SK-N-SH (cell line): ENCODE measurements around the gene ZNF519. TPM values are rescaled to one million over a fixed set of nuclear protein-coding genes. Genes with fewer than 3 reads are reported as not detected.

Experiments
- CTCF ChIA-PET: fragments of 300-600, 350-600 bp; formaldehyde crosslinking; extraction: SDS; loops from one replicate; lab custom pipeline; 2021; lab: Yijun Ruan, JAX
- POLR2A ChIA-PET: fragments of 350-600 bp; sonication (Branson Sonifier 250); formaldehyde crosslinking; extraction: SDS; loops from one replicate; lab custom pipeline; 2020; ENCODE audit warnings: antibody characterized with exemption, inconsistent platforms; lab: Yijun Ruan, JAX
- DNase-seq: peaks from one replicate; pipeline ENCODE4 v3.0.0; 2012
- H2AFZ ChIP-seq: fragments of 200-600 bp; sonication (generic); 2 replicates; pipeline ENCODE4 v1.8.1; 2016; ENCODE audit warnings: antibody characterized with exemption, mild to moderate bottlenecking, low read depth
- H3F3A ChIP-seq: fragments of 200-600 bp; sonication (generic); replicated peaks from 2 replicates; pipeline ENCODE3; 2016; ENCODE audit warnings: antibody characterized with exemption, mild to moderate bottlenecking; ENCODE audit not compliant: insufficient read depth
- H3K27ac ChIP-seq, 2 experiments: fragments of 200-500 bp in 1 of 2; fragments of 200-600 bp in 1 of 2; sonication (Bioruptor generic) in 1 of 2; sonication (generic), shearing (Covaris generic) in 1 of 2; 2 replicates each; pipeline versions ENCODE4 v1.5.1 to v1.6.1; 2014 to 2016; ENCODE audit warnings: low read depth in 2 of 2, inconsistent platforms in 1 of 2, low read length in 1 of 2, mild to moderate bottlenecking in 1 of 2, mixed read lengths in 1 of 2
- H3K27me3 ChIP-seq: fragments of 200-600 bp; sonication (generic), shearing (Covaris generic); 2 replicates; pipeline ENCODE4 v1.6.1; 2016; ENCODE audit warnings: mixed run types; ENCODE audit not compliant: insufficient read depth
- H3K36me3 ChIP-seq, 2 experiments: fragments of 200-500 bp in 1 of 2; fragments of 200-600 bp in 1 of 2; sonication (Bioruptor generic) in 1 of 2; sonication (generic) in 1 of 2; replicated peaks in 1 of 2; 2 replicates each; pipeline versions ENCODE3 to v1.5.1; 2014 to 2016; ENCODE audit warnings: low read length in 1 of 2, mild to moderate bottlenecking in 1 of 2; ENCODE audit not compliant: insufficient read depth in 2 of 2, control insufficient read depth in 1 of 2
- H3K4me1 ChIP-seq, 2 experiments: fragments of 200-500 bp in 1 of 2; fragments of 200-600 bp in 1 of 2; sonication (Bioruptor generic) in 1 of 2; sonication (generic), shearing (Covaris generic) in 1 of 2; 2 replicates each; pipeline versions ENCODE4 v1.5.1 to v1.6.1; 2014 to 2016; ENCODE audit warnings: low read depth in 1 of 2, low read length in 1 of 2, mixed run types in 1 of 2; ENCODE audit not compliant: insufficient read depth in 2 of 2, control insufficient read depth in 1 of 2
- H3K4me2 ChIP-seq: fragments of 200-600 bp; sonication (generic), shearing (Covaris generic); 2 replicates; pipeline ENCODE4 v1.6.1; 2017; ENCODE audit warnings: mixed run types
- H3K4me3 ChIP-seq, 2 experiments: fragments of 200-500 bp in 1 of 2; fragments of 200-600 bp in 1 of 2; sonication (Bioruptor generic) in 1 of 2; sonication (generic), shearing (Covaris generic) in 1 of 2; 2 replicates each; pipeline versions ENCODE4 v1.5.1 to v1.8.1; 2014 to 2016; ENCODE audit warnings: low read depth in 2 of 2, inconsistent platforms in 1 of 2, low read length in 1 of 2, mild to moderate bottlenecking in 1 of 2, mixed read lengths in 1 of 2, moderate library complexity in 1 of 2
- H3K79me2 ChIP-seq: fragments of 200-600 bp; sonication (generic); 2 replicates; pipeline ENCODE4 v1.8.1; 2017; ENCODE audit warnings: mild to moderate bottlenecking; ENCODE audit not compliant: insufficient read depth
- H3K9ac ChIP-seq: fragments of 200-600 bp; sonication (generic); 2 replicates; pipeline ENCODE4 v1.6.1; 2017; ENCODE audit warnings: mixed run types
- H3K9me2 ChIP-seq: fragments of 200-600 bp; sonication (generic); 2 replicates; pipeline ENCODE4 v1.6.1; 2017; ENCODE audit warnings: mixed run types
- H3K9me3 ChIP-seq: fragments of 200-600 bp; sonication (generic); 2 replicates; pipeline ENCODE4 v1.6.1; 2017; ENCODE audit warnings: mixed run types, mild to moderate bottlenecking, moderate library complexity
- H4K20me1 ChIP-seq: fragments of 200-600 bp; sonication (generic); 2 replicates; pipeline ENCODE4 v1.6.1; 2017; ENCODE audit warnings: mild to moderate bottlenecking, mixed run types; ENCODE audit not compliant: insufficient read depth
- CHD2 ChIP-seq: fragments of 150-350 bp; IDR thresholded peaks from 2 replicates; pipeline ENCODE4 v1.6.1; 2018; ENCODE audit warnings: low read length; ENCODE audit not compliant: partially characterized antibody
- ELF1 ChIP-seq: IDR thresholded peaks from 2 replicates; pipeline ENCODE4 v1.4.0; 2012
- EP300 ChIP-seq, 2 experiments: IDR thresholded peaks; 2 replicates each; pipeline versions ENCODE4 v1.4.0 to v1.6.1; 2012; ENCODE audit warnings: borderline replicate concordance in 1 of 2, low read depth in 1 of 2, low read length in 1 of 2
- EZH2phosphoT487 ChIP-seq: fragments of 200-600 bp; sonication (generic); IDR thresholded peaks from 2 replicates; pipeline ENCODE4 v1.6.1; 2017; ENCODE audit warnings: low read depth, mixed run types, mild to moderate bottlenecking, antibody characterized with exemption, moderate library complexity, borderline replicate concordance
- FOXM1 ChIP-seq: IDR thresholded peaks from 2 replicates; pipeline ENCODE4 v1.4.0; 2012; ENCODE audit warnings: low read depth, mild to moderate bottlenecking
- GABPA ChIP-seq: IDR thresholded peaks from 2 replicates; pipeline ENCODE4 v1.4.0; 2012; ENCODE audit warnings: low read depth, mild to moderate bottlenecking
- JUND ChIP-seq: IDR thresholded peaks from 2 replicates; pipeline ENCODE4 v1.4.0; 2012
- RAD21 ChIP-seq: IDR thresholded peaks from 2 replicates; pipeline ENCODE4 v1.6.1; 2012; ENCODE audit warnings: mild to moderate bottlenecking, low read length
- RCOR1 ChIP-seq: fragments of 150-350 bp; IDR thresholded peaks from 2 replicates; pipeline ENCODE4 v1.6.1; 2017; ENCODE audit warnings: antibody characterized with exemption, low read length
- RFX5 ChIP-seq: IDR thresholded peaks from 2 replicates; pipeline ENCODE4 v1.6.1; 2012; ENCODE audit warnings: mild to moderate bottlenecking, improper control_type of control experiment, low read length
- RXRA ChIP-seq: IDR thresholded peaks from 2 replicates; pipeline ENCODE4 v1.4.0; 2012; ENCODE audit warnings: low read depth, mild to moderate bottlenecking, borderline replicate concordance
- SIN3A ChIP-seq: IDR thresholded peaks from 2 replicates; pipeline ENCODE4 v1.6.1; 2012; ENCODE audit warnings: low read depth, mild to moderate bottlenecking, low read length, moderate library complexity, borderline replicate concordance
- SMC3 ChIP-seq: IDR thresholded peaks from 2 replicates; pipeline ENCODE4 v1.6.1; 2012; ENCODE audit warnings: low read depth, low read length, improper control_type of control experiment
- TAF1 ChIP-seq: IDR thresholded peaks from 2 replicates; pipeline ENCODE4 v1.6.1; 2012; ENCODE audit warnings: low read depth, mild to moderate bottlenecking, low read length, moderate library complexity, borderline replicate concordance
- TCF12 ChIP-seq: IDR thresholded peaks from 2 replicates; pipeline ENCODE4 v1.4.0; 2012
- TEAD4 ChIP-seq: IDR thresholded peaks from 2 replicates; pipeline ENCODE4 v1.4.0; 2012; ENCODE audit warnings: mild to moderate bottlenecking, borderline replicate concordance; ENCODE audit not compliant: insufficient read depth
- WGBS: methylation state at CpG from one replicate; pipeline ENCODE4 v1.1.6; 2017; ENCODE audit warnings: low lambda C conversion rate; 5-methylcytosine and 5-hydroxymethylcytosine counted together
- polyA plus RNA-seq, 3 experiments: library from polyadenylated mRNA; depleted of rRNA; stranded (reverse); fragments of >200 nt; gene quantifications; 2 replicates each; pipeline ENCODE4 v1.2.3, GENCODE V29; 2012
- TF ChIP-seq, protein P1 (sequence below): IDR thresholded peaks from 2 replicates; pipeline ENCODE4 v1.4.0; 2012; ENCODE audit warnings: low read depth, borderline replicate concordance
- TF ChIP-seq, protein P2 (sequence below): IDR thresholded peaks from 2 replicates; pipeline ENCODE4; 2012
- TF ChIP-seq, protein P3 (sequence below): fragments of 150-350 bp; IDR thresholded peaks from 2 replicates; pipeline ENCODE4 v1.6.1; 2017; ENCODE audit warnings: antibody characterized with exemption, low read length, low read depth, borderline replicate concordance

Gene ZNF519
- polyA plus RNA-seq, 1 of the 3 experiments (the other 2 are of a cell fraction): 3.2 TPM

DNA sequence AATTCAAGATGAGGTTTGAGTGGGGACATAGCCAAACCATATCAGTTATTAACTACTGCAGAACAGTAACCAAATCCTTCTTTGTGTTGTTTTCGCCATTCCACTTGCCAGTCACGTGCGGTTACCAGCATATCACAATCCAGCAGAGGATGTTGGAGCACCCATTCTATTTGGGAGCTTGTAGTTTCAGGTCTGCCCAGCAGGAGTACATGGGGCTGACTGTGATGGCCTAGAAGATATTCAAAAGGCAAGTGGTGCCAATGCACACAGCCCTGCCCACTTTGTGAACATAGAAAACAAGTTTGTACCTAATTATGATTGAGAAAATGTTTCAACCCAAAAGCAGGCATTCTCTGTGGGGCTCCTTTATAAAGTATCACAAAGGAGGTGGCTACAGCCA, 57.0 kb downstream of the ZNF519 start:
- Histone ChIP-seq H3K4me2 (no peak overlapping the region), H3K9me2 (no peaks in the 10 kb centered on the region), H3K36me3 (no peaks in the 10 kb centered on the region), H2AFZ (no peak overlapping the region), H3K4me1 (no peaks in the 10 kb centered on the region), H3K27me3 (no peaks in the 10 kb centered on the region), H3K9ac (no peak overlapping the region), H3F3A (no peaks in the 10 kb centered on the region), H3K27ac (no peak overlapping the region), H4K20me1 (no peaks in the 10 kb centered on the region), H3K79me2 (no peaks in the 10 kb centered on the region), H3K4me3 (no peak overlapping the region), H3K9me3 (no peaks in the 10 kb centered on the region)
- WGBS: 90% methylated on average over 3 of the region's 3 CpGs
- no peak for TF ChIP-seq CHD2
- TF ChIP-seq TEAD4: no peak
- TF ChIP-seq RCOR1: no peak
- TF ChIP-seq EP300 (IDR thresholded peaks at IDR 0.05; ENCODE audit: borderline replicate concordance in 1 of 2, low read depth in 1 of 2, low read length in 1 of 2): no peak
- TF ChIP-seq RXRA: no peak
- TF ChIP-seq JUND: no peak
- no peak for TF ChIP-seq TAF1
- no peak for TF ChIP-seq RFX5
- no peak for TF ChIP-seq SMC3
- TF ChIP-seq, protein P1, sequence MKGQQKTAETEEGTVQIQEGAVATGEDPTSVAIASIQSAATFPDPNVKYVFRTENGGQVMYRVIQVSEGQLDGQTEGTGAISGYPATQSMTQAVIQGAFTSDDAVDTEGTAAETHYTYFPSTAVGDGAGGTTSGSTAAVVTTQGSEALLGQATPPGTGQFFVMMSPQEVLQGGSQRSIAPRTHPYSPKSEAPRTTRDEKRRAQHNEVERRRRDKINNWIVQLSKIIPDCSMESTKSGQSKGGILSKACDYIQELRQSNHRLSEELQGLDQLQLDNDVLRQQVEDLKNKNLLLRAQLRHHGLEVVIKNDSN: no peak
- no peak for TF ChIP-seq ELF1
- no peak for TF ChIP-seq EZH2phosphoT487
- no peak for TF ChIP-seq SIN3A
- TF ChIP-seq, protein P2, sequence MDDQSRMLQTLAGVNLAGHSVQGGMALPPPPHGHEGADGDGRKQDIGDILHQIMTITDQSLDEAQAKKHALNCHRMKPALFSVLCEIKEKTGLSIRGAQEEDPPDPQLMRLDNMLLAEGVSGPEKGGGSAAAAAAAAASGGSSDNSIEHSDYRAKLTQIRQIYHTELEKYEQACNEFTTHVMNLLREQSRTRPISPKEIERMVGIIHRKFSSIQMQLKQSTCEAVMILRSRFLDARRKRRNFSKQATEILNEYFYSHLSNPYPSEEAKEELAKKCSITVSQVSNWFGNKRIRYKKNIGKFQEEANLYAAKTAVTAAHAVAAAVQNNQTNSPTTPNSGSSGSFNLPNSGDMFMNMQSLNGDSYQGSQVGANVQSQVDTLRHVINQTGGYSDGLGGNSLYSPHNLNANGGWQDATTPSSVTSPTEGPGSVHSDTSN: no peak
- no peak for TF ChIP-seq TCF12
- TF ChIP-seq GABPA: no peak
- TF ChIP-seq, protein P3, sequence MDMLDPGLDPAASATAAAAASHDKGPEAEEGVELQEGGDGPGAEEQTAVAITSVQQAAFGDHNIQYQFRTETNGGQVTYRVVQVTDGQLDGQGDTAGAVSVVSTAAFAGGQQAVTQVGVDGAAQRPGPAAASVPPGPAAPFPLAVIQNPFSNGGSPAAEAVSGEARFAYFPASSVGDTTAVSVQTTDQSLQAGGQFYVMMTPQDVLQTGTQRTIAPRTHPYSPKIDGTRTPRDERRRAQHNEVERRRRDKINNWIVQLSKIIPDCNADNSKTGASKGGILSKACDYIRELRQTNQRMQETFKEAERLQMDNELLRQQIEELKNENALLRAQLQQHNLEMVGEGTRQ: no peak
- no peak for TF ChIP-seq RAD21
- no peak for TF ChIP-seq FOXM1
- DNase-seq: no peak
- ChIA-PET POLR2A (no interaction called here), CTCF (no interaction called here)
